DMS114 treated with DMSO at 0.1 percent for 48 hours (cell line): ENCODE data around the gene DSG4.
"Not testable (repeated sequence)": the region's sequence is repeated elsewhere in the genome, so short reads cannot be mapped to it uniquely, and the experiment has no call there.

Source experiments
- DNase-seq: peaks from one replicate; lab custom pipeline; 2025; ENCODE audit not compliant: unreplicated experiment; lab: John Stamatoyannopoulos, UW

Gene DSG4

GRCh38 chr18:31376477-31376876 is at the start of gene DSG4:
TSS of gene DSG4 (plus strand) at chr18:31376777. CDS start at chr18:31376912, 135 bp downstream.
- DNase-seq: no peak

GRCh38 chr18:31329787-31330438 is 46.7 kb upstream of the DSG4 start:
- no peak for DNase-seq

DNA sequence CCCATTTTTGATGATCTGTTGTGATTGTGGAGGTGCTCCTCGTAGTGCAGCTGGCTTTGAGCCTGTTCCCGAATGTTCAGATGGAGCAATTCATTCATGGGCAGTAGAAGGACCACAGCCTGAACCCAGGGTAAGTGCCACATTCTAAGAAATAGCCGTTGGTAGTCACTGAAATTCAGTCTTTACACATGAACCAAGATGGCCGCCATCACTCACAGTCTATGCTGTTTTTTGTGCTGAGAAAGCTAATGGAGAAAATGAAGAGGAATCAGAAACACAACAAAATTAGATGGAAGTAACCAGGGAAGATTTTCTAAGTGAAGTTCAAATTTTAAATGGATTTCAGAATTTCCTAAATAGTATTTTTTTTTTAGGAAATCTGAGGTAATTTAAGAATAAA is 33.1 kb upstream of the DSG4 start:
- no peak for DNase-seq

GRCh38 chr18:31353336-31353735 is 23.2 kb upstream of the DSG4 start:
- not testable (repeated sequence) for DNase-seq

DNA sequence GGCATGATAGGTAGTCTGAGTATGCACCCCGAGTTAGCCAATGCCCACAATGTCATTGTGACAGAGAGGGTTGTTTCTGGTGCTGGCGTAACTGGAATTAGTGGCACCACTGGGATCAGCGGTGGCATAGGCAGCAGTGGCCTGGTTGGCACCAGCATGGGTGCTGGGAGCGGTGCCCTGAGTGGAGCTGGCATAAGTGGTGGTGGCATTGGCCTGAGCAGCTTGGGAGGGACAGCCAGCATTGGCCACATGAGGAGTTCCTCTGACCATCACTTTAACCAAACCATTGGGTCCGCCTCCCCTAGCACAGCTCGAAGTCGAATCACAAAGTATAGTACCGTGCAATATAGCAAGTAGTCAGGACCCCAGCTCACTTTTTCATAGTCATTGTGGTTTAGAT is 21.6 kb upstream of the DSG4 start:
- no peak for DNase-seq

GRCh38 chr18:31356025-31356424 is 20.6 kb upstream of the DSG4 start:
- no peak for DNase-seq

- no peak for DNase-seq
Observed at GRCh38 chr18:31364190-31364589, 12.4 kb upstream of the DSG4 start.

DNA sequence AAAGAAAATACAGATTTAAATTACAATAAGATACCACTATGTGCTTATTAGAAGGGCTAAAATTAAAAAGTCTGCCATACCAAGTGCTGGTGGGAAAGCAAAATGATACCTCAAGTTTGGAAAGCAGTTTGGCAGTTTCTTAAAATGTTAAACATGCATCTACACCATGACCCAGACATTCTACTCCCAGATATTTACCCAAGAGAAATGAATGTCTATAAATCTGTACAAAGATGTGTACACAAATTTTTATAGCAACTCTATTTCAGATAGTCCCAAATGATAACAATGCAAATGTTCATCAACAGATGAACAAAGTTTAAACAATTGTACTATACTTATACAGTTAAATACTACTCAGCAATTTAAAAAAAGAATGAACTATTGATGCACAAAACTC is 7.1 kb upstream of the DSG4 start:
- no peak for DNase-seq

GRCh38 chr18:31371989-31372388 is 4.6 kb upstream of the DSG4 start:
- DNase-seq: no peak

- no peak for DNase-seq
Observed at GRCh38 chr18:31373641-31374040, 2.9 kb upstream of the DSG4 start.

GRCh38 chr18:31380912-31381311 is 4.3 kb downstream of the DSG4 start:
- DNase-seq: no peak

DNA sequence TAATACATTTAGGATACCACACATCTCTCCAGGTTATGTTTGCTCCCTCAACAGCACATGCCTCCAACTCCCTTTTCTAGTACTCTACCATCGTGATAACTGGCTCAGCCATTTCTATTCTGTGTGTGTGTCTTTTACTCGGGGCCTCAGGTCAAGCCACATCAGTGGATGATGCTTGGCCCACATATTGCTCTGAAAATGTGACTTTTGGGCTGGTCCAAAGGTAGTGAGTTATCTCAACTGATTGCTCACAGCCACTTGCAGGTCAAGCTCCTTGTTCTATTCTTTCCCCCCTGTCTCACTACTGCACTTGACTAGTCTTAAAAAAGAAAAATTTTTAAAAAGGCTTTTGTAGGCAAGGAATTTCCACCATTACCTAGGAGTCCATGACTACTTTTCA is 5.5 kb downstream of the DSG4 start:
- no peak for DNase-seq

- DNase-seq: no peak
Observed at GRCh38 chr18:31386741-31387140, 10.2 kb downstream of the DSG4 start.

DNA sequence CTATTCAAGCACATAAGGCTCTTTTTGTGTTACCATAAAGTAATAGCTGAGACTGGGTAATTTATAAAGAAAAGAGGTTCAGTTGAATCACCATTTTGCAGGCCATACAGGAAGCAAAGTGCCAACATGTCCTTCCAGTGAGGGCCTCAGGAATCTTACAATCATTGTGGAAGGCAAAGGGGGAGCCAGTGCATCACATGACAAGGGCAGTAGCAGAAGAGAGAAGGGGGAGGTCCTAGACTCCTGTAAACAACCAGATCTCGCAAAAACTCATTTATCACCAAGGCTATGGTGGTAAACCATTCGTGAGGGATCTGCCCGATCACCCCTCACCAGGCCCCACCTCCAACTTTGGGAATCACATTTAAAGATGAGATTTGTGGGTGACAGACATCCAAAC is 16.7 kb downstream of the DSG4 start:
- no peak for DNase-seq

DNA sequence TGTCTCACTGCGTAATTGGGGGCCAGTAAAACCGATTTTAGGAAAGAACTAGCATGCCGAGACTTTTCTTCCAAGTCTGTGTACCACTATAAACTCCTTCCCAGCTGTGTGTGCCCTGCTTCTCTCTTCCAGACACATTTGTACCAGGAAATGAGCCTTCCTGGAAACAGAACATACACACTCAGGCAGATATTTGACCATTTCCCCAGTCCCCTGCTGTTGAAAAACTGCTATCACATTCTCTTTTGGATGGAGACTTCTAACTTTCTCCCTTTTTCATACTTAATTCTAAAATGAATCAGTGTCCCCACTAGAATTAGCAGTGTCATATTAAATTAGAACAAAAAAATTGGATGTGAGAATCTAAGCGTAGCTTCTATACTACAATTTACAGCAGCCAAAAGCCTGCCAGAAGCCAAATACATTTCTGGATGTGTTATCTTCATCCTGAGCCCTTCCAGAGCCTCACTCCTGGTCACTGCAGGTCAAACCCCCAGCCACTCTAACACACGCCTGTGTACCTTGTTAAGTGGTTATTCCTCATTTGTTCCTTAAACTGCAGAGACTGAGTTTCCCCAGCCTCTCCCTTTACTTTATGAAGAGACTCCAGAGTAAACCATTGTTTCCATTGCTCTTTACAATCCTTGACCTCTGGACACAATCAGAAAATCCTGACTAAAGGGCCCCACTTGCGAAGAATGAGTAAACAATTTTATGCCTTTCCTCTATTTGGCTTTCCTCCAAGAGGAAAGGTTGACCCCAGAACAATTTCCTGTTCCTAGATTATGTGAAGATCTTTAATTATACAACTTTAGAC is 20.4 kb downstream of the DSG4 start:
- DNase-seq: no peak

DNA sequence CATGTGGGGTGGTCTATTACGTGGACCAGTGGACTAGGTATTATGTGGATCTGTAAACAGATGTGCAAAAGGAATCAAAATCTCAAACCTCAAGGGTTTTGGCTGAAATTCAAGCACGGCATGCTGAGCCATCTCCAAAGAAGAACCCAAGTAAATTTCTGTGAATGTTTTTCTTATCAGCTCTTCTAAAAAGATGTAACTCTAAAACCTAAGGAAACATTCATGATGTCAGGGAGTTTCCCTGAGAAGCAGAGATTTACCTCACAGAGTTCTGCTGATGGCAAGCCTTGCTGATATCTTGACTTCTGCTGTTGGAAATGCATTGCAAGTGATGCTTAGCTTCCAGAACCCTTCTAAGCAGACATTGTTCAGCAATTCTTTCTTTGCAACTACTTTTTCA is 21.6 kb downstream of the DSG4 start:
- DNase-seq: no peak

- no peak for DNase-seq
Observed at GRCh38 chr18:31399306-31400032, 22.9 kb downstream of the DSG4 start.

DNA sequence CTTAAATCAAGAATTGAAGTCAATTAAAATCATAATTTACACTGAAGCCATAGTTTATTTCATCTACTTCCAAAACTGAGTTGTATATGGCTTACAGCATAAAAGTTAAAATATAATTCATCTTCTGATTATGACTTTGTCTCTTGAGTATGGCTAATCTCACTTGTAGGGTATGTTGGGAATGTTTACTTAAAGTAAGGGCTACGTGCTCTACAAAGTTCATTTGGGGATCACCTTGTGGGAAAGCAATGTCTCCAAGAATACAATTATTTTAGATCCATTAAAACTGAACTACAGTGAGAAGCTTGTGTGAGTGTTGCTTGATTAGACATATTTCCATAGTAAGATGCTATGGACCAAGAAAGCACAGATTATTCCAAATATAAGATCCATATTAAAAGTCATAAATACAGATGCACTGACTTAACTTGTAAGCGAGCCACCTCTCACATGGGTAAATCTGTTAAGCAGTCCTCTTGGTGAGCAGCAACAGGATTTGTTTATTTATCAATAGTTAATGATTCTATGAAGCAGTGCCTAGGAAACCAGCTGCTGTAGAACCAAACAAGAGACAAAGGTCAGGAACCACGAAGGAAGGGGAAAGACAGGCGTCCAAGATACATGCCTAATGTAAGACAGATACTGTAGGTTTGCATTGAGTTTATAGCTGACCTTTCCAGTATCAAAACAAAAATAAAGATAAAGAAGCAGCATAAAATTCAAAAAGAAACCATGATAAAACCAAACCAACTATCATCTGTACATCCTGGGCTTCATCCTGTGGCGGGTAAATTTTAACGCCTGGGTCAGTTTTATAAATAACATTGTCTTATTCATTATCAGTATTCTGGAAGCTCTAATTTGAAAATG is 24.8 kb downstream of the DSG4 start:
- DNase-seq: no peak

DNA sequence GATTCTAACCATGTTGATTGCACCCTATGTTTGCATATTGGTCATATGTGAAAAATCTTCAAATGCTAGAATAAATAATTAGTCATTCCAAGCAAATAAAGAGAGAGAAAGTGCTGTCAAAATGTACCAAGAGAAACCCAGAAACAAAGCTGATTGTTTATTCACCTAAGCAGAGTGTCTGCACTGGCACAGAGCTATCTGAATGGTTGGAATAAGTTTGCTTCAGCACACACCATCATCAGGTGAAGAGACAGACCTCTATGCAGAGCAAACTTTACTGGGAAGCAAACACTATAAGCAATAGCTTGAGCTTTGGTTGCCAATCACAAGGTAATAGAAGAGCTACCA is 25.4 kb downstream of the DSG4 start:
- DNase-seq: no peak

DNA sequence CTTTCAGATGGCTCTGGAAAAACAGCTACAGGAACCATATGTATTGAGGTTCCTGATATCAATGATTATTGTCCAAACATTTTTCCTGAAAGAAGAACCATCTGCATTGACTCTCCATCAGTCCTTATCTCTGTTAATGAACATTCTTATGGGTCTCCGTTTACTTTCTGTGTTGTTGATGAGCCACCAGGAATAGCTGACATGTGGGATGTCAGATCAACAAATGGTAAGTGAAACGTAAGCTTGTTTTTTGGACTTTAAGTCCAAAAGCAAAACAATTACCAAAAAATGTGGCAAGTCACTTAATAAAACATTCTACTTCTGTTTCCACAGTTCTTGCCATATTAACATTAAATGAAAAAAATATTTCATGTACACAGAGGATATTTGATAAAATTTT is 26.8 kb downstream of the DSG4 start:
- no peak for DNase-seq

DNA sequence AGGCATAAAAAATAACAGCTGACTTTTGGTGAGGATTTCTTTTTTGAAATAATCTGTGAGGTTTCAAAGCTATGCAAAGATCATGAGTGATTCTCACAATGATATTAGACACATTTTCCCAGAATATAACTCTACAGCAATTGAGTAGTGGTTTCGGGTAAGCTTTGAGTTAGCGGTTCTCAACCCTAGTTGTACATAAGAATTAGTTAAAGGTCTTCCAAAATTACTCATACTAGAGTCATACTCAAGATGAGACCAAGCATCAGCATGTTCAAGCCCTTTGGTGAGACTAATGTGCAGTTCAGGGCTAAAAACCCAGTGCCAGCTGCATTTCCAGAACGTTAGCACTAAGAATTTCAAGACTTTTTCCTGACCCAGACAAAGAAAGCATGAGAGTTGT is 31.1 kb downstream of the DSG4 start:
- DNase-seq: no peak
